HL-60 (cell line): Measurements from ENCODE around the gene BCL3.

ENCODE experiments used
- DNase-seq, 2 experiments: peaks; one replicate each; pipeline ENCODE4 v3.0.0-alpha.2; 2010 to 2020; ENCODE audit warnings: low read depth in 1 of 2, low spot score in 1 of 2
- H3K27ac ChIP-seq: fragments of 250-450 bp; sonication (Bioruptor Pico); replicated peaks from 2 replicates; pipeline ENCODE4 v1.5.1; 2020; ENCODE audit warnings: mild to moderate bottlenecking, moderate library complexity
- H3K27me3 ChIP-seq: fragments of 250-450 bp; sonication (Bioruptor Pico); 2 replicates; pipeline ENCODE4 v1.5.1; 2021; ENCODE audit warnings: mild to moderate bottlenecking, moderate library complexity; ENCODE audit not compliant: insufficient read depth, poor library complexity, severe bottlenecking
- H3K4me3 ChIP-seq: replicated peaks from 2 replicates; pipeline ENCODE4 v1.5.1; 2011; ENCODE audit warnings: mild to moderate bottlenecking, control low read depth, low read length; ENCODE audit not compliant: insufficient read depth
- CTCF ChIP-seq: IDR thresholded peaks from one replicate; pipeline ENCODE4 v1.5.1; 2011; ENCODE audit warnings: low read length, control low read depth, inconsistent platforms; ENCODE audit not compliant: insufficient read depth
- GABPA ChIP-seq: IDR thresholded peaks from 2 replicates; pipeline ENCODE4 v1.6.1; 2012; ENCODE audit warnings: low read depth
- POLR2AphosphoS5 ChIP-seq: IDR thresholded peaks from 2 replicates; pipeline ENCODE4 v1.6.1; 2012; ENCODE audit warnings: low read depth
- REST ChIP-seq: IDR thresholded peaks from 2 replicates; pipeline ENCODE4 v1.6.1; 2012; ENCODE audit warnings: low read depth; ENCODE audit not compliant: insufficient replicate concordance
- SPI1 ChIP-seq: IDR thresholded peaks from 2 replicates; pipeline ENCODE4 v1.6.1; 2012; ENCODE audit warnings: low read depth, mild to moderate bottlenecking, borderline replicate concordance

Gene BCL3

GRCh38 chr19:44735011-44735410 lies 13.5 kb upstream of the BCL3 start:
- Histone ChIP-seq H3K4me3 (no peak overlapping the region), H3K27me3 (no peaks in the 10 kb centered on the region), H3K27ac (no peak overlapping the region)
- TF ChIP-seq REST: no peak
- no peak for TF ChIP-seq CTCF
- no peak for TF ChIP-seq POLR2AphosphoS5
- no peak for TF ChIP-seq SPI1
- no peak for TF ChIP-seq GABPA
- no peak for DNase-seq

- H3K27me3 ChIP-seq: no peaks in the 10 kb centered on the region
- peak overlapping the region; percentile 33 for H3K27ac ChIP-seq
- no peak for DNase-seq
- no peak overlapping the region for H3K4me3 ChIP-seq
- TF ChIP-seq GABPA: no peak
- no peak for TF ChIP-seq POLR2AphosphoS5
- no peak for TF ChIP-seq SPI1
- no peak for TF ChIP-seq REST
- no peak for TF ChIP-seq CTCF
Observed at GRCh38 chr19:44737238-44738071, 11.1 kb upstream of the BCL3 start.

GRCh38 chr19:44738136-44738535 lies 10.4 kb upstream of the BCL3 start:
- Histone ChIP-seq H3K27me3 (no peaks in the 10 kb centered on the region), H3K4me3 (no peak overlapping the region), H3K27ac (no peak overlapping the region)
- no peak for DNase-seq
- TF ChIP-seq REST (no peak), GABPA (no peak), SPI1 (no peak)
